Lower leg skin (tissue), 3 donors: Measurements from ENCODE around the gene CLECL1.
"Not testable (repeated sequence)": the region's sequence is repeated elsewhere in the genome, so short reads cannot be mapped to it uniquely, and the experiment has no call there.

Source experiments
- POLR2A ChIP-seq, 2 donors: fragments of 450-650 bp; IDR thresholded peaks; one replicate each; pipeline ENCODE4 v1.6.1; 2016 to 2017; ENCODE audit warnings: antibody characterized with exemption in 2 of 2, mild to moderate bottlenecking in 1 of 2, moderate library complexity in 1 of 2
- TF ChIP-seq, protein P1 (sequence below), 3 donors: fragments of 450-650 bp; IDR thresholded peaks; one replicate each; pipeline ENCODE4 v1.5.1; 2016; ENCODE audit warnings: antibody characterized with exemption in 3 of 3, mild to moderate bottlenecking in 3 of 3, moderate library complexity in 2 of 3

GRCh38 chr12:9738905-9739304 is 6.0 kb upstream of the CLECL1 start:
- TF ChIP-seq, protein P1, sequence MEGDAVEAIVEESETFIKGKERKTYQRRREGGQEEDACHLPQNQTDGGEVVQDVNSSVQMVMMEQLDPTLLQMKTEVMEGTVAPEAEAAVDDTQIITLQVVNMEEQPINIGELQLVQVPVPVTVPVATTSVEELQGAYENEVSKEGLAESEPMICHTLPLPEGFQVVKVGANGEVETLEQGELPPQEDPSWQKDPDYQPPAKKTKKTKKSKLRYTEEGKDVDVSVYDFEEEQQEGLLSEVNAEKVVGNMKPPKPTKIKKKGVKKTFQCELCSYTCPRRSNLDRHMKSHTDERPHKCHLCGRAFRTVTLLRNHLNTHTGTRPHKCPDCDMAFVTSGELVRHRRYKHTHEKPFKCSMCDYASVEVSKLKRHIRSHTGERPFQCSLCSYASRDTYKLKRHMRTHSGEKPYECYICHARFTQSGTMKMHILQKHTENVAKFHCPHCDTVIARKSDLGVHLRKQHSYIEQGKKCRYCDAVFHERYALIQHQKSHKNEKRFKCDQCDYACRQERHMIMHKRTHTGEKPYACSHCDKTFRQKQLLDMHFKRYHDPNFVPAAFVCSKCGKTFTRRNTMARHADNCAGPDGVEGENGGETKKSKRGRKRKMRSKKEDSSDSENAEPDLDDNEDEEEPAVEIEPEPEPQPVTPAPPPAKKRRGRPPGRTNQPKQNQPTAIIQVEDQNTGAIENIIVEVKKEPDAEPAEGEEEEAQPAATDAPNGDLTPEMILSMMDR (IDR thresholded peaks at IDR 0.05): not testable (repeated sequence)
- not testable (repeated sequence) for TF ChIP-seq POLR2A (IDR thresholded peaks at IDR 0.05)
